Neural progenitor cell (in vitro differentiated cells): ENCODE data around the gene ST3GAL6. TPM values are rescaled to one million over a fixed set of nuclear protein-coding genes. Genes with fewer than 3 reads are reported as not detected.

Experiments
- DNase-seq: peaks from one replicate; pipeline ENCODE4 v3.0.0-alpha.2; 2016; ENCODE audit warnings: low spot score
- H2AFZ ChIP-seq: fragments of 200-600 bp; sonication (generic); replicated peaks from 2 replicates; pipeline ENCODE4 v1.6.1; 2016; ENCODE audit warnings: antibody characterized with exemption
- H3F3A ChIP-seq: fragments of 200-600 bp; sonication (generic); 2 replicates; pipeline ENCODE4 v1.6.1; 2016; ENCODE audit warnings: antibody characterized with exemption, low read depth
- H3K27ac ChIP-seq: fragments of 200-600 bp; sonication (generic); 2 replicates; pipeline ENCODE4 v1.5.1; 2016; ENCODE audit warnings: mild to moderate bottlenecking
- H3K27me3 ChIP-seq: fragments of 200-600 bp; sonication (generic); 2 replicates; pipeline ENCODE4 v1.6.1; 2016; ENCODE audit warnings: mild to moderate bottlenecking, moderate library complexity
- H3K36me3 ChIP-seq: fragments of 200-600 bp; sonication (generic); 2 replicates; pipeline ENCODE4 v1.5.1; 2016
- H3K4me1 ChIP-seq: fragments of 200-600 bp; sonication (generic); 2 replicates; pipeline ENCODE4 v1.6.1; 2016; ENCODE audit warnings: mixed run types
- H3K4me2 ChIP-seq: fragments of 200-600 bp; sonication (generic); 2 replicates; pipeline ENCODE4 v1.6.1; 2016
- H3K4me3 ChIP-seq: fragments of 200-600 bp; sonication (generic); 2 replicates; pipeline ENCODE4 v1.5.1; 2016
- H3K79me2 ChIP-seq: fragments of 200-600 bp; sonication (generic); 2 replicates; pipeline ENCODE4 v1.6.1; 2016; ENCODE audit warnings: low read depth
- H3K9ac ChIP-seq: fragments of 200-600 bp; sonication (generic); 2 replicates; pipeline ENCODE4 v1.6.1; 2016
- H3K9me3 ChIP-seq: fragments of 200-600 bp; sonication (generic); 2 replicates; pipeline ENCODE4 v1.5.1; 2016; ENCODE audit warnings: low read depth
- H4K20me1 ChIP-seq: fragments of 200-600 bp; sonication (generic); 2 replicates; pipeline ENCODE4 v1.6.1; 2016; ENCODE audit warnings: low read depth
- H3K27ac Mint-ChIP-seq: 3 replicates; pipeline ENCODE4 v1.8.0; 2021; ENCODE audit warnings: mixed read lengths
- H3K27me3 Mint-ChIP-seq: 2 replicates; pipeline ENCODE4 v1.8.0; 2022; ENCODE audit warnings: low read depth, mild to moderate bottlenecking, inconsistent platforms, moderate library complexity, mixed read lengths; ENCODE audit not compliant: insufficient read depth
- H3K36me3 Mint-ChIP-seq: 3 replicates; pipeline ENCODE4 v1.8.0; 2021; ENCODE audit warnings: mixed read lengths
- H3K4me1 Mint-ChIP-seq: 3 replicates; pipeline ENCODE4 v1.8.0; 2021; ENCODE audit warnings: mixed read lengths
- H3K4me3 Mint-ChIP-seq: 3 replicates; pipeline ENCODE4 v1.8.0; 2021; ENCODE audit warnings: mild to moderate bottlenecking, moderate library complexity, mixed read lengths
- H3K9me3 Mint-ChIP-seq: 3 replicates; pipeline ENCODE4 v1.8.0; 2020; ENCODE audit warnings: mixed read lengths
- CTCF ChIP-seq: fragments of 200-600 bp; sonication (generic); IDR thresholded peaks from 2 replicates; pipeline ENCODE4 v1.5.1; 2017; ENCODE audit warnings: antibody characterized with exemption, mild to moderate bottlenecking
- EZH2 ChIP-seq: fragments of 200-600 bp; sonication (generic); IDR thresholded peaks from 2 replicates; pipeline ENCODE4 v1.6.1; 2017; ENCODE audit warnings: antibody characterized with exemption, mild to moderate bottlenecking, moderate library complexity
- EZH2phosphoT487 ChIP-seq: fragments of 200-600 bp; sonication (generic); IDR thresholded peaks from 2 replicates; pipeline ENCODE4 v1.6.1; 2017; ENCODE audit warnings: antibody characterized with exemption
- total RNA-seq: library from RNA; depleted of rRNA; stranded (reverse); fragments of >200 nt; gene quantifications from 2 replicates; pipeline ENCODE4 v1.2.3, GENCODE V29; 2015; ENCODE audit warnings: low replicate concordance

Gene ST3GAL6
- total RNA-seq, 1 donor from 2014 or later = 18.6 TPM

GRCh38 chr3:98806521-98806920 is 43.4 kb downstream of the ST3GAL6 start:
- Histone ChIP-seq H3K4me1 (no peaks in the 10 kb centered on the region), H3K4me3 (no peak overlapping the region), H2AFZ (no peak overlapping the region), H4K20me1 (no peaks in the 10 kb centered on the region), H3K9ac (no peak overlapping the region), H3K27me3 (no peaks in the 10 kb centered on the region), H3K36me3 (peaks cover 32% of the 10 kb centered on the region), H3K79me2 (no peaks in the 10 kb centered on the region), H3K27ac (no peak overlapping the region), H3K4me2 (no peak overlapping the region), H3K9me3 (no peaks in the 10 kb centered on the region), H3F3A (no peaks in the 10 kb centered on the region)
- TF ChIP-seq CTCF (no peak), EZH2 (no peak), EZH2phosphoT487 (no peak)
- Mint-ChIP-seq H3K9me3 (peaks cover 5% of the 10 kb centered on the region), H3K27ac (no peak overlapping the region), H3K4me3 (no peak overlapping the region), H3K36me3 (peaks cover 57% of the 10 kb centered on the region), H3K27me3 (no peaks in the 10 kb centered on the region), H3K4me1 (no peaks in the 10 kb centered on the region)
- no peak for DNase-seq

- Mint-ChIP-seq H3K4me1 (no peaks in the 10 kb centered on the region), H3K9me3 (peaks cover 5% of the 10 kb centered on the region), H3K4me3 (no peak overlapping the region), H3K36me3 (peaks cover 55% of the 10 kb centered on the region), H3K27me3 (no peaks in the 10 kb centered on the region), H3K27ac (no peak overlapping the region)
- Histone ChIP-seq H3K4me3 (no peak overlapping the region), H2AFZ (no peak overlapping the region), H3K27ac (no peak overlapping the region), H4K20me1 (no peaks in the 10 kb centered on the region), H3K36me3 (peaks cover 34% of the 10 kb centered on the region), H3K9ac (no peak overlapping the region), H3F3A (no peaks in the 10 kb centered on the region), H3K27me3 (no peaks in the 10 kb centered on the region), H3K4me2 (no peak overlapping the region), H3K9me3 (no peaks in the 10 kb centered on the region), H3K4me1 (no peaks in the 10 kb centered on the region), H3K79me2 (no peaks in the 10 kb centered on the region)
- TF ChIP-seq CTCF = no peak
- TF ChIP-seq EZH2phosphoT487 = no peak
- TF ChIP-seq EZH2 = no peak
- no peak for DNase-seq
These were observed 43.9 kb downstream of the ST3GAL6 start for GRCh38 chr3:98807011-98807410.

- no peaks in the 10 kb centered on the region for H3F3A ChIP-seq
- H3K27ac Mint-ChIP-seq = no peak overlapping the region
- no peak overlapping the region for H3K4me2 ChIP-seq
- H4K20me1 ChIP-seq = no peaks in the 10 kb centered on the region
- TF ChIP-seq CTCF (no peak), EZH2phosphoT487 (no peak), EZH2 (no peak)
- H3K36me3 Mint-ChIP-seq = peaks cover 53% of the 10 kb centered on the region
- H3K27ac ChIP-seq = no peak overlapping the region
- DNase-seq = no peak
- no peaks in the 10 kb centered on the region for H3K27me3 ChIP-seq
- no peak overlapping the region for H2AFZ ChIP-seq
- H3K9ac ChIP-seq = no peak overlapping the region
- H3K36me3 ChIP-seq = peaks cover 37% of the 10 kb centered on the region
- no peaks in the 10 kb centered on the region for H3K4me1 ChIP-seq
- H3K79me2 ChIP-seq = no peaks in the 10 kb centered on the region
- no peaks in the 10 kb centered on the region for H3K9me3 ChIP-seq
- H3K9me3 Mint-ChIP-seq = peaks cover 5% of the 10 kb centered on the region
- H3K4me3 Mint-ChIP-seq = no peak overlapping the region
- H3K4me3 ChIP-seq = no peak overlapping the region
- no peaks in the 10 kb centered on the region for H3K27me3 Mint-ChIP-seq
- H3K4me1 Mint-ChIP-seq = no peaks in the 10 kb centered on the region
These were observed 44.4 kb downstream of the ST3GAL6 start for GRCh38 chr3:98807561-98807960.

- H3K79me2 ChIP-seq = no peaks in the 10 kb centered on the region
- TF ChIP-seq EZH2phosphoT487 = no peak
- TF ChIP-seq CTCF = no peak
- no peak for TF ChIP-seq EZH2
- no peak overlapping the region for H2AFZ ChIP-seq
- H4K20me1 ChIP-seq = no peaks in the 10 kb centered on the region
- Mint-ChIP-seq H3K27ac (no peak overlapping the region), H3K4me1 (no peaks in the 10 kb centered on the region), H3K4me3 (no peak overlapping the region), H3K9me3 (peaks cover 5% of the 10 kb centered on the region), H3K36me3 (peaks cover 49% of the 10 kb centered on the region), H3K27me3 (no peaks in the 10 kb centered on the region)
- H3K27ac ChIP-seq = no peak overlapping the region
- no peaks in the 10 kb centered on the region for H3F3A ChIP-seq
- no peak overlapping the region for H3K9ac ChIP-seq
- no peak overlapping the region for H3K4me2 ChIP-seq
- H3K4me3 ChIP-seq = no peak overlapping the region
- no peak for DNase-seq
- no peaks in the 10 kb centered on the region for H3K9me3 ChIP-seq
- no peaks in the 10 kb centered on the region for H3K27me3 ChIP-seq
- no peaks in the 10 kb centered on the region for H3K4me1 ChIP-seq
- H3K36me3 ChIP-seq = peaks cover 37% of the 10 kb centered on the region
These were observed 44.9 kb downstream of the ST3GAL6 start for GRCh38 chr3:98808071-98808470.
